OCI-LY1 (cell line): Measurements from ENCODE around the gene IL1RAPL1.

Experiments
- CTCF ChIP-seq: fragments of 200-600 bp; sonication (generic), shearing (Covaris generic); IDR thresholded peaks from 2 replicates; pipeline ENCODE4 v1.5.1; 2017; ENCODE audit warnings: mild to moderate bottlenecking, antibody characterized with exemption, low read length, moderate library complexity, mixed read lengths
- EZH2 ChIP-seq: fragments of 200-600 bp; sonication (generic), shearing (Covaris generic); IDR thresholded peaks from 2 replicates; pipeline ENCODE4 v1.8.0; 2017; ENCODE audit warnings: borderline replicate concordance, mixed run types, mild to moderate bottlenecking, antibody characterized with exemption, low read length, moderate library complexity, mixed read lengths

- TF ChIP-seq EZH2 = no peak
- no peak for TF ChIP-seq CTCF
Observed at GRCh38 chrX:29691044-29691443, 1103.8 kb downstream of the IL1RAPL1 start.
